ENCODE measurements around the gene FAM170B. TPM values are rescaled to one million over a fixed set of nuclear protein-coding genes. Genes with fewer than 3 reads are reported as not detected.

The FAM170B gene
- total and polyA plus RNA-seq, 9 of the 15 experiments (the other 6 are each of a cell fraction or from before 2014, with no cell fraction given) = 0.11 to 0.21 TPM; not detected in 7

GRCh38 chr10:49119746-49120145, 14.1 kb downstream of the FAM170B start:
- BruUV-seq (replicated peaks) = no TSS peak
- no peaks in the 10 kb centered on the region for H3K9me3 ChIP-seq (replicated peaks; ENCODE audit: control insufficient read depth, insufficient read depth, low read depth, low read length)
- H3K79me2 ChIP-seq (ENCODE audit: control insufficient read depth, insufficient read depth, low read length) = peaks cover 3% of the 10 kb centered on the region; the same call in 2 of the 3 replicates
- no peak overlapping the region for H2AFZ ChIP-seq (ENCODE audit: low read depth, low read length)
- ATAC-seq (no peak), FAIRE-seq (no peak), DNase-seq (ENCODE audit: extremely low read depth in 1 of 4, low spot score in 3 of 4) (no peak)
- TF ChIP-seq ZNF324 (CRISPR knock-in tag; IDR thresholded peaks at IDR 0.05) = no peak
- no peak for TF ChIP-seq TFAP4 (CRISPR knock-in tag; IDR thresholded peaks at IDR 0.05; ENCODE audit: borderline replicate concordance)
- no peak for TF ChIP-seq DDX20 (tag; IDR thresholded peaks at IDR 0.05; ENCODE audit: low read depth)
- no peak for TF ChIP-seq TEAD2 (tag; IDR thresholded peaks at IDR 0.05)
- TF ChIP-seq ZNF609 (CRISPR knock-in tag; IDR thresholded peaks at IDR 0.05; ENCODE audit: borderline replicate concordance) = no peak
- TF ChIP-seq HDAC2 (IDR thresholded peaks at IDR 0.05) = no peak
- TF ChIP-seq ZBTB17 (CRISPR knock-in tag; IDR thresholded peaks at IDR 0.05) = no peak
- no peak for TF ChIP-seq ZFP1 (CRISPR knock-in tag; IDR thresholded peaks at IDR 0.05)
- TF ChIP-seq BMI1 (IDR thresholded peaks at IDR 0.05; ENCODE audit: low read length) = no peak
- no peak for TF ChIP-seq ZNF217 (CRISPR knock-in tag; IDR thresholded peaks at IDR 0.05)
- H3K27me3 ChIP-seq (ENCODE audit: control insufficient read depth in 2 of 2, insufficient read depth in 2 of 2, low read length in 2 of 2) = peaks cover 0 to 4% of the 10 kb centered on the region in 2 experiments; a peak in 1 of 5 replicates
- intact Hi-C loops (cut with micrococcal nuclease) (loop anchor here (2.0 to 5.0 kb wide), 2 partner anchors 41 to 137 kb away; no protein-coding TSS in a partner anchor), in situ Hi-C loops (cut with MboI) (no loop called here)
- peaks cover 6 to 10% of the 10 kb centered on the region in 2 experiments; a peak in 3 of 5 replicates for H3K4me1 ChIP-seq (replicated peaks in 1 of 2; ENCODE audit: control insufficient read depth in 2 of 2, insufficient read depth in 2 of 2, low read length in 2 of 2)
- POLR2A ChIA-PET = no interaction called here
- no peaks in the 10 kb centered on the region for H3K36me3 ChIP-seq (ENCODE audit: control insufficient read depth, insufficient read depth, low read length)
- CTCF ChIA-PET (ENCODE audit: low intra/inter-chr PET ratio) = no interaction called here
- H3K27ac ChIP-seq (ENCODE audit: extremely low read depth, low read depth, low read length) = no peak overlapping the region
- no peak overlapping the region for H3K4me2 ChIP-seq (ENCODE audit: insufficient read depth, low read length)
- no peaks in the 10 kb centered on the region for H3K9me1 ChIP-seq (ENCODE audit: control insufficient read depth, insufficient read depth, low read length)
- no peaks in the 10 kb centered on the region for H4K20me1 ChIP-seq (replicated peaks; ENCODE audit: control insufficient read depth, insufficient read depth, low read length)
- H3K4me3 ChIP-seq = no peak overlapping the region
- WGBS (ENCODE audit: insufficient coverage, low coverage, missing lambda C conversion rate) = 1% methylated on average over 3 of the region's 3 CpGs
- no peak overlapping the region for H3K9ac ChIP-seq (ENCODE audit: insufficient read depth in 1 of 2, low read depth in 2 of 2, low read length in 2 of 2)

Data from K562 (cell line).